NOMO-1 (cell line): ENCODE measurements around the gene UBL3.

Source experiments
- DNase-seq, 2 experiments: peaks; one replicate each; lab custom pipeline; 2025; ENCODE audit not compliant: unreplicated experiment in 2 of 2; lab: John Stamatoyannopoulos, UW

The UBL3 gene, protein sequence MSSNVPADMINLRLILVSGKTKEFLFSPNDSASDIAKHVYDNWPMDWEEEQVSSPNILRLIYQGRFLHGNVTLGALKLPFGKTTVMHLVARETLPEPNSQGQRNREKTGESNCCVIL

DNA sequence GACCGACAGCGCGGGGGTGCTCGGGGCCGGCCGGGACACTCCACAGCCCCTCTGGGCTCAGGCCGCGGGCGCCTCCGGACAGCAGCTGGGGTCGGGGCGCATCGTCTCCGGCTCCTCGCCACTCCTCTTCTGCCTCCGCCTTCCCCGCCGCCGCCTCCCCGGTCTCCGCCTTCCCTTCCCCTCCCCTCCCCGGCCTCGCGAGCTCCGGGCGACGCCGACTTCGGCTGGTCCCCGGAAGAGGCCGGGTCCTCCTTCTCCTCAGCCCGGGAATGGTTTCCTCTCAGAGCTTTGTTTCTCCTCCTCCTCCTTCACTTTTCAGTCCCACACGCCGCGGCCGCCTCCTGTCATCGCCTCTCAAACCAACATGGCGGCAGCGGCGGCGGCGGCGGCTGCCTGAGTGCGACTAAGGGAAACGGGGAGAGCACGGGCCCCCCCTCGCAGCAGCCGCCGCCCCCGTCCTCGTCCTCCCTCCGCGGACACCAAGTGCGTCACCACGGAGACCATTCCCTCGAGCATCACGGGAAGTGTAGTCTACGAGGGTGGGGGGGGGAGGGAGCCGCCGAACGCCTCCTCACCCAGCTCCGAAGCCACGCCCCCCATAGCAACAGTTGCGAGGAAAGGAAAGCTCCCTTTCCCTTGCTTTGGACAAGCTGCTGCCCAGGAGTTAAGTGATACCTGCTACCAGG is at the start of gene UBL3:
TSS of gene UBL3 (minus strand) at position 405 of the 686 bp plus-strand sequence. CDS start 1,079 bp downstream, outside the sequence.
- peak; percentile 89 to 94 for DNase-seq

DNA sequence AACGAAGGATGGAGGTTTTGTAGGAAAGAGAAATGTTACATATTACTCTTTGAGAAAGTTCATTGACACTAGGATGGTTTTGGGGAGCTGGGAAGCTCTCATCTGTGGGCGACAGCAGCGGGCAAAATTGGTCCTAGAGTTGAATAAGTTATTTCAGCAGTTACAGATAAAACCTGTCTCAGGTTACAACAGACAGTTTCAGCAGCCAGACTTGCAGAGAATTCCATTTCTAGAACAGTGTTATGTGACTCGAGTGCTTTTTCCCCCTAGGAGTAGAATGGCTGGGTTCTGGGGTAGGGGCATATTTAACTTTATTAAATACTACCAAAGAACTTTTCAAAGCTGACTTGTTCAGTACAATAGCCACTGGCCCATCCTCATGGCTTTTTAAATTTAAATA is 46.7 kb upstream of the UBL3 start:
- DNase-seq: no peak

DNA sequence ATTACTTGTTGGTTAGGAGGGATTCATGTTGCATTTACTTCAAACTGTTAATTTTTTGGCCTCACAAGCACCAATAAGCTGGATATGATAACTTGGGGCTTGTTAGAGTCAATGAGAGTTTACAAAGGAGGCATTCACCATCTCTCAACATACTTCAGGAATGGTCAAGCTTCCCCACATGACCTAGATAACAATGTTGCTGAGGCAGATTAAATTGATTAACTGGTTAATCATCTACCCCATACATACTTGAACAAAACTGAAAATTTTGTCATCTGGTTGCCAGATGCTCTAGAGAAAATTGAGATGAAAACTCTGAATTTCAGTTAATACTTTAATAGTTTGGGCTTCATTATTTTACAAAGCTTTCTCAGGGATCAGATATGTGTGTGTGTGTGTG is 43.0 kb upstream of the UBL3 start:
- no peak for DNase-seq

DNA sequence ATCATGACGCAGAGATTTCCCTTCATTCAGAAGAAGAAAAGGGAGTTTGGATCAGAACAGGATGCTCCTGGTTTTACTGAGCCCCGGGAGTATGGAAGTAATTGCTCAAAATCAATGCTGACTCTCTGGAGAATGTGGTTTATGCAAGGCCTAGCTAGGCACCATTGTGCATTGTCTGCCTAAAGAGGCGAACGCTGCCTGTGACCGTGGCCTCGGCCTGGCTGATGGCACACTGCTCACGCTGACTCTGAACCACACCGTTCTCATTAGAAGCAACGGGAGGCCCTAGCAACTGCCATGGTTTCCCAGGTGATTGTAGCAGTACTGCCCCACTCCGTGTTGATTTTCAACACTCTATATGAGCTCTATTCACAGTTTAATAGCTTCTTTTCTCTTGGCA is 41.7 kb upstream of the UBL3 start:
- DNase-seq: no peak

DNA sequence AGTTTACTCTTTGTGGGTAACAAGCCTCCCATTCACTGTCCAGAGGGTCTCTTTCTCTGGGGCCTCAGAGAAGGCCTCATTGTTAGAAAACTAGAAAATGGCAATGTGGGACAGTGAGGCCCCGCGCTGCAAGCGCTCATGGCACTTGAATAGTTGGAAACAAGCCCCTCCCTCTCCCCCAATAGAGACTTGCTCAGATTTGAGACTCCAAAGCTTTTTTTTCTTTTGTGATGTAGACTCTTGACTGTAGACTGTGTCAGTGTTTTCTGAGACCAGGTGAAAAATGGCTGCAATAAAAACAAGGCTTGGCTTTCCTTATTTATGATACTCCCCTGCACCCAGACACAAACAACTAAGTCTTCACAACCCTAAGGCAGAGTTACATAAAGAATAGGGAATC is 38.7 kb upstream of the UBL3 start:
- no peak for DNase-seq

DNA sequence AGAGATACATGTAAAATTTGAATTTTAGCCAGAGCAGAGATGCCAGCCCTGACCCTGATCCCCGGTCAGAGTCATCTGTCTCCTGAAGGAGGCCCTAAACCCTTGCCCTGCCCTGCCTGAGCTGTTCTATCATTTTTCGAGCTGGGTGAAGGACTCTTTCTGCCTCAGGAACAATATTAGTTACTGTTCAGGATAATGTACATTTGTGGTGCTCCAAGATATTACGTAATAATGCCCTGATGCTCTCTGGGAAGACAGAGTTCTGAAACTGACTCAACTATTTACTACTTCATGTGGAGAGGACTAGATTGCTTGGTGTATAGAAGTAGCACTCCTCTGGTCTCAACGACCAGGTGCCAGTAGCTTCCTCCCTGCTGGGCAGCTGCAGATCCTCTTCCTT is 37.9 kb upstream of the UBL3 start:
- no peak for DNase-seq

DNA sequence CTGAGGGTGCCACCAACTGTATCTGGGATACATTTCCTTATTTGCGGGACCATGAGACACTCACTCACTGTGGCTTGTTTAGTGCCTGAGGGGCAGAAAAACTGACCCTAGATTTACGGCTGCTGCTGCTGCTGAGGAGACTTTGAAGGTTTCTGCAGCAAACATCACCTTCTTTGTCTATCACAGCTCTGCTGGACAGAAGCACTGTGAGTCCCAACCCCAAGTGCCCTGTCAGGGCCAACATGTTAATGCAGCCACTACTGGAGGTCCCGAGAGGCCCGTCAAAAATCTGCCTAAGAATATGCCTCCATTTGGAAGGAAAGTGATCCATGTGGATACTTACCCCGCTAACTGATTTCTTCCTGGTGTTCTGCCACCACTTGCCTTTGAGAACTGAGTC is 37.3 kb upstream of the UBL3 start:
- no peak for DNase-seq

DNA sequence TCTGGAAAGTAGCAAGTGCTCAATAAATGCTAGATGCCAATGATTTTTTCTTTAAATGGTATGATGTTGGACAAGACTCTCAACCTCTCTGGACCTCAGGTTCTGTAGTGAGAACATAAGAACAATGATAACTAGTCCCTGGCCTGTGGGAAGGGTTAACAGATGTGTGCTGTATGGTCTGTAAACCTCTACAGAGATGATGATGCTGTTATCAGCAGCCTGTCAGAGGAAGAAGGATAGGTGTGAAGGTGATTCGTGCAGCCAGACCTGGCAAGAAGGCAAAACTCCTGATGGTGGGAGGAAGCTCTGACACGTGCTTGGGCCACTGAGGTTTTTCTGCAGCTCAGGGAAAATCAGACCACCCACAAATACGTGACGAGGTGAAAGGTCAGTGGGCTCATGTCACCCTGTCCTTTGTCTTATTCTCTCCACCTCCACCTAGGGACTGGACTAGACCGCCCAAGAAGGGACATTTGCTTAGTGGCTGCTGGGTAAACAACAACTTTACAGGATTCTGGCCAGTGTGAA is 36.7 kb upstream of the UBL3 start:
- DNase-seq: no peak

DNA sequence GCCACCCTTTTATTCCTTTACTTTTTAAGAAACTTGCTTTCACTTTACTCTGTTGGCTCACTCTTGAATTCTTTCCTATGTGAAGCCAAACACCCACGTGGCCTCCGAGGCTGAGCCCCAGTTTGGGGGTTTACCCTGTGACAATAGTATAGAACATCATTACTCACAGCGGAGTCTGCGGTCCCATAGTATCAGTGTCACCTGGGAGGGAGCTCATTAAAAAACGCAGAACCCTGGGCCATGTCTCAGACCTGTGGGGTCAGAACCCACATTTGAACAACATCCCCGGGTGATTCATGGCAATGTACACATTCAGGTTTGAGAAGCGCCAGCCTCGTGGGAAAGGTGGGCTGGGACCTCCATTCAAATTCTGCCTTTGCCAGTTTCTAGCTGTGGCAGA is 36.0 kb upstream of the UBL3 start:
- no peak for DNase-seq

DNA sequence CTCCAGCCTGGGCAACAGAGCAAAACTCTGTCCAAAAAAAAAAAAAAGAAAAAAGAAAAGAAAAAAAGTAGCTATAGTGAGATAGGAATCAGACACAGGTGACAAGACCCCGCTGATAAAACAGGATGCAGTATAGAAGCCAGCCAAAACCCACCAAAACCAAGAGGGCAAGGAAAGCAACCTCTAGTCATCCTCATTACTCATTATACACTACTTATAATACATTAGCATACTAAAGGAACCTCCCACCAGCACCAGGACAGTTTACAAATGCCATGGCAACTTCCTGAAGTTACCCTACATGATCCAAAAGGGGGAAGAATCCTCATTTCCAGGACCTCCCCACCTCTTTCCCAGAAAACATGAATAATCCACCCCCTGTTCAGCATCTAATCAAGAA is 35.6 kb upstream of the UBL3 start:
- DNase-seq: no peak

DNA sequence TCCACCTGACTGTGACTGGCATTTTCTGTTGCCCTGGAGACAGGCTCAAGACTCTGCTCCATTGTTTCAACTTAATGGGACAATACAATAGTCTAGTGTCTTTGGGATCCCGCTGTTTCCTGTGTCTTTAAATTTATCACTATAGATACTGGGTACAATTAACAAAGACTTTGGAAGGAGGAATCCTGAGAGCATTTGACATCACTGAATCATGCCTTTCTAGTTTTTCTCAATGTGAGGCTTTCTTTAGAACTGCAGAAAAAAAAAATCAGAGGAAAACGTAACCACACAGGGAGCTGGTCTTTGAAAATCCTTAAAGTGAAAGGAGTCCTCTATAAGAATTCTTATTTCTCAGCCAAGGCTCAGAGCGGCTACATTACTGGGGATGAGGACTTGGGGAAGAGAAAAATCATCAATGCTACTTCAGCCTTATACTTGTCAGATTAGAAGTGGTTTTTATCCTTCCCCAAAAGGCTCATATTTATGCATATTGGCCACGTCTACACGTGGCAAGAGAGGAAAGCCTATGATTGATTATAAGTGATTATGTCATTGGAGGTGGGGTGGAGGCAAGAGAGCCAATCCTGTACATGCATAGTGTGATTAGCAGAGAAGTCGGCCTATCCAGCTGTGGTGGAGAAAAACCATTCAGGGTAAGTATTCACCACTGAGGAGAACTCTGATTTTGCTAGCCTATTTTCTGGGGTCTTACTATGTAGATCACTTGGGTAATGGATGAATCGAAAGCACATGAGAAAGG is 34.4 kb upstream of the UBL3 start:
- DNase-seq: no peak

DNA sequence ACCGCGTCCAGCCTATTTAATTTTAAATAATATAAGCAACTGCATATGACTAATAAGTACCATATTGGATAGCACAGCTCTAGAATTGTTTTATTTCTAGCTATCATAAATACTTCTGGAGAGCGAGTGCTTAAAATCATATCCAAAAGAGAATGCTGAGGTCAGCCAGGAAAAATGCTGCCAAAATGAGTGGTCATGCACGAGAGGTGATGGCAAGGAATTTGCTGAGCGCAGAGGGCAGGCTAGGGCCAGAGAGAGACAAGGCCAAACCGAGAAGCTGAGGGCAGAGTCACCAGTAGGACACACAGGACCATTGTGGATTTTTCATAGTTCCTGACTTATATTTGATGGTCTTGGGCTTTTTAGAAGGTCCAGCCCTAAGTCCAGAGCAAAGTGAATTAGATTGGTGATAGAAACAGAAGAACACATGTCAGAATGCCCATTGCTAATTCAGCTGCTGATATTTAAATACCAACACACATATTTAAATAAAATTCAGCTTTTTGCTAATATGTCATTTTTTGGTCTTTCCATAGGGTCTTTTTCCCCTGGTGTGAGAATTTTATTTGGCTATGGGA is 33.6 kb upstream of the UBL3 start:
- DNase-seq: no peak

DNA sequence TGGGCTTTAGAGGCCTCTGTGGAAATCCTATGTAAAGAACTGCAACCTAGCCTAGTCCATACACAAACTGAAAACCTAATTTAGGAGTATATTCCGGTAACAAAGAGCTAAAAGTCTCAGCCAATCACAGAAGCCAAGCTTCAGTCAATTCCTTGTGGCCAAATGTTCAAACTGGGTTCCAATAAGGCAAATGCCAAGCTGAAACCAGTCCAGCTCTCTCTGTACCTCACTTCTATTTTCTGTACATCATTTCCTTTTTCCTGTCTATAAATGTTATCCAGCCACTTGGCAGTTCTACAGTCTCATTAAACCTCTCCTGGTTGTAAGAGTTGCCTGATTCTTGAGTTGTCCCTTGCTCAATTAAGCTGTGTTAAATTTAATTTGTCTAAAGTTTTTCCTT is 31.7 kb upstream of the UBL3 start:
- no peak for DNase-seq

DNA sequence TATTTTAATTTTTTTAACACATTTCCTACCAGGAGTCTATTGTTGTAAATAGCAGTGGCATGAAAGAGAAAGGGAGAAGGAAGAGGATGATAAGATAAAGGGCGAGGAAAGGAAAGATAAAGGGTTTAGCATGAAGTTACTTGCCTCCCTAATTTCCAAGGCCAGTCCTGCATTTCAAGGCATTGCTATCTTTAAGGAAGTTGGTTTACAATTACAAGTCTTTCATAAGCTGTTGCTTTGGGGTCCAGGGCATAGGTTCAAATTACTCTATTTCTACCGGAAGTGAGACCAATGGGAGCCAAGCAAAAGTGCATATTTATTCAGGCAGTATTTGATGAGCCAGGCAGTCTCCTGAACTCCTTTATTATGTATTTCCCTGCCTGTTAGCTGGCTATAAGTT is 27.7 kb upstream of the UBL3 start:
- no peak for DNase-seq

DNA sequence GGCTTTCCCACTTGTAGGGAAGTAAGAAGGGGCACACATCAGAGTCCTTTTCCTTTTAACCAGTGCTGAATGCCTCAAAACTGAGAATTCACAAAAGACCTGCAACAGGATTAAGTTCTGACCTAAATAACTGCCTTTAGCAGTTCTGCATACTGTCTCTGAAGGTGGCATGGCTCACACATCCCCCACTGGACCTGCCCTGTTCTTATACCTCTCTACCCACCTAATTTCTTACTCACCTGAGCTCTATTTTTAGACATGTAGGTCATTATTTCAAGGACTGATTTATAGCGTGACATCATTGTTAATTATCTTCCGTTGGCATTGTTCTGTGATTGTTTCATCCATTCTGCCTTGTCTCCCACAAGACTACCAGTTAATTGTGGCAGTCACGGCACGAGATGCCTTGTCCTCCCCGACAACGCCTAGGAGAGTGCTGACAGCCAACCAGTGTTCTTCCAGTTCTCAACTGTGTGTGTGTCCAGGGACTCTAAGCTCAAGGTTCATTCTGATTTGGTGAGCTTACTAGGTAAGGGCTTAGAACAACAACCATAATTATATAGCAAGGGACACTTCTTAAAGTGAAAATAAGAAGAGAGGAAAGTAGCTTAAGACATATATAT is 27.1 kb upstream of the UBL3 start:
- DNase-seq: no peak

DNA sequence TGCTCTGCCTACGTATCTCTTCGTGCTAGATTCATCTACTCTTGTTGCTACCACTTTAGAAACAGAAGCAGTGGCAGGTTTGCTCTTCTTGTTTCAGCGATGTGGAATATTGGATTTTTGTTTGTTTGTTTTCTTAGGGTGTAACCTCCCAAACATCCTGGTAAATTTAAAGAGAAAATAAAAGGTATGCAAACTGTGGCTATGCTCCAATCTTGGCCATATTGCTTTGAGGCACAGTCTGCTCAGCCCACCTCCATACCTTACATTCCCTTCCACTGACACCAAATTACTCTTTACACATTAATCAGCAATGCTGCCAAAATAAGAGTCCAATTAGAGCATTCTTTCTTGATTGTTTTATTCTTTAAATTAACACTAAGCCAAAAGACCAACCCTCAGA is 25.2 kb upstream of the UBL3 start:
- DNase-seq: no peak

DNA sequence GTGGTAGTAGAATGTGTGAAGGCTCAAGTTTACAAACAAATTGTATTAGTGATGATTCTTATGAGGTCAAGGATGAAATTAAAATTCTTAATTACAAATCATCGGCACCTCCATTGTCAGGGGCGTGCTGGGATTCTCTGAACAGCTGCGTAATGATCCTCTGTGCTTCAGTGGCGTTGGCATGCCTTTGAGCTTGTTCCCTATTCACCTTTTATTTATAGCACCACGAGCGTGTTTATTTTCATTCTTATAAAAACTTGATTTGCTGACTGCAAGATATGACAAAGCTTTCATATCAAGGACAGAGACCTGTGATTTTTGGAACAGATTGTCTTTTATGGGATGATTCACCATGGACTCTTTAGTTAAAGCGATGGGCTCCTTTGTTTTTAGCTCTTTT is 18.2 kb upstream of the UBL3 start:
- DNase-seq: no peak

DNA sequence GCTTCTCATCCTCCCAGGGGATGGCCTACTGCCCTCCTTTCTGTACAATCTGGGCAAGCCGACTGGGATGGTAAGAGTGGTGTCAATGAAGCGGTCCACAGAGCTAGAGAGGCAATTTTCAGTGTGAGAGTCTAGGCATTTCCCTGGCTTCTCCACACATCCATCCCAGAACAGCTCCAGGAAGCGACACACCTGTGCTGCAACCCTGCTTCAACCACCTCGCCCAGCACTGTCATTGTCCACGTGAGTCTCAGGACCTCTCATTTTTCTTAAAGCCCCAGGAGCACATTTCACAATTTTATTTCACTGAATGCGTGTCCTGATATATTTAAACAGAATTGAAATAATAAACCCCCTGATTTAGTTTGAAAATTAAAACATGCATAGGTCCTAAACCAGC is 15.5 kb upstream of the UBL3 start:
- no peak for DNase-seq

DNA sequence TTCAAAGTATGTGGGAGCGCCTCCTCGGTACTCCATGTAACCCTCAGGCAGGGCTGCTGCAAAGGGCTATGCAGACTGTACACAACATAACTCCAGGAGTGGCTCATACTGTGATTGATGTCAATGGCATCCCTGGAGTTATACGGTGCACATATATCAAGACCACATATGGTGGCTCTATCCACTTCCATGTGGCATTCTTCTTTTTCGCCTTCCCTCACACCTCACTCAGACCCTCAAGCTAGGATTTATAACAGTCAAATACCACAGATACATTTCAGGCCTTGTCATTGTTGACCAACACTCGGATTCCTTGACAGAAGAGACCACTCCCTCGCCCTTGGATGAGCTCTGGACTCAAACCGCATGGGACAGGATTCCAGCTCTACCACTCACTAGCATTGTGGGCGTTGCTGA is 11.3 kb upstream of the UBL3 start:
- no peak for DNase-seq

DNA sequence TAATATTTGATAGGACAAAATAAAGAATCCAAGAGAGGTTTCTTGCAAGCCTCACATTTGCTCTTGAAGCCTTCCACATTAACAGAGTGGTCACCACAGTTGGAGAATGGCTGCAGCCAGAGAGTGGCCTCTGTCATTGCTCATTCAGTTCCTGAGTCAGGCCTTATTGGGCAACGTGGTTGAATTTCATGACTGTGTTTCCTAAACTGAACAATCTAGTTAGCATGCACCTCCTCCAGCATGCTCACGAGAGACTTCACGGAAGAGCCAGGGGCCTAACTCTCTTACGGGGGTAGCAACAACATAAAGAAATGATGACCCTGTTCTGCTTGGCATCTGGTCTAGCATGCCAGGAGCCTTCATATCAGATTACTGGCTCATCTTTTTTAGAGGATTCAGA is 9.6 kb upstream of the UBL3 start:
- DNase-seq: peak; percentile 63 to 82

DNA sequence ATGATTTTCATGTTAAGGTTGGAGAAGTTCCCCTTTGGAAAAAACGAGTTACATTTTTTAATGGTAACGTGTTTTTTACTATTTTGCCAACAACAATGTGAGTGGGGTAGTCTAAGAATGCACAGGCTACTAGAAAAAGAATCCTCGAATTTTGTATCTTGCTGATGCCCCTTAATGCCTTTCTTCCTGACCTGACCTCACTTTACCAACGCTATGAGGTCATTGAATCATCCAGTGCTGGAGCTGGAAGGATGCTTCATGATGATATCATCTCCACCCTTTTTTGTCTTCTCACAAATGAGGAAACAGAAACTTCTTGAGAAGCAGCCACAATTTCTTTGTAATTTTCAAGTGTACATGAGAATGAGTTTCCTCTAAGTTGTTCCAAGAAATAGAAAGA is 8.2 kb upstream of the UBL3 start:
- peak in 1 of 2 experiments; percentile 24 for DNase-seq
